Measurements from ENCODE around the gene IPO13.

Gene IPO13

GRCh38 chr1:43935711-43936427 is 10.9 kb upstream of the IPO13 start:
- DNase-seq (ENCODE audit: low read depth), result no peak
- no peak overlapping the region for H3K4me3 ChIP-seq (ENCODE audit: low read depth, low read length)
- no peak for TF ChIP-seq CTCF (IDR thresholded peaks at IDR 0.05; ENCODE audit: insufficient read depth, low read depth, low read length, missing control alignments)

GRCh38 chr1:43936431-43937151 is 10.2 kb upstream of the IPO13 start:
- TF ChIP-seq CTCF (IDR thresholded peaks at IDR 0.05; ENCODE audit: insufficient read depth, low read depth, low read length, missing control alignments), result no peak
- no peak for DNase-seq (ENCODE audit: low read depth)
- no peak overlapping the region for H3K4me3 ChIP-seq (ENCODE audit: low read depth, low read length)

GRCh38 chr1:43937179-43937865 is 9.4 kb upstream of the IPO13 start:
- no peak overlapping the region for H3K4me3 ChIP-seq (ENCODE audit: low read depth, low read length)
- TF ChIP-seq CTCF (IDR thresholded peaks at IDR 0.05; ENCODE audit: insufficient read depth, low read depth, low read length, missing control alignments), result no peak
- DNase-seq (ENCODE audit: low read depth), result no peak

- no peak overlapping the region for H3K4me3 ChIP-seq (ENCODE audit: low read depth, low read length)
- no peak for DNase-seq (ENCODE audit: low read depth)
- no peak for TF ChIP-seq CTCF (IDR thresholded peaks at IDR 0.05; ENCODE audit: insufficient read depth, low read depth, low read length, missing control alignments)
These were observed 8.4 kb upstream of the IPO13 start for GRCh38 chr1:43938383-43938782.

GRCh38 chr1:43938892-43939587 is 7.7 kb upstream of the IPO13 start:
- DNase-seq (ENCODE audit: low read depth), result no peak
- TF ChIP-seq CTCF (IDR thresholded peaks at IDR 0.05; ENCODE audit: insufficient read depth, low read depth, low read length, missing control alignments), result no peak
- H3K4me3 ChIP-seq (ENCODE audit: low read depth, low read length), result no peak overlapping the region

- no peak overlapping the region for H3K4me3 ChIP-seq (ENCODE audit: low read depth, low read length)
- no peak for DNase-seq (ENCODE audit: low read depth)
- no peak for TF ChIP-seq CTCF (IDR thresholded peaks at IDR 0.05; ENCODE audit: insufficient read depth, low read depth, low read length, missing control alignments)
These were observed 4.3 kb upstream of the IPO13 start for GRCh38 chr1:43942411-43942810.
